DMS153 treated with DMSO at 0.1 percent for 48 hours (cell line): ENCODE results near the gene TCF7L2.

ENCODE experiments used
- DNase-seq: peaks from one replicate; lab custom pipeline; 2025; ENCODE audit not compliant: unreplicated experiment; lab: John Stamatoyannopoulos, UW

TCF7L2 gene

DNA sequence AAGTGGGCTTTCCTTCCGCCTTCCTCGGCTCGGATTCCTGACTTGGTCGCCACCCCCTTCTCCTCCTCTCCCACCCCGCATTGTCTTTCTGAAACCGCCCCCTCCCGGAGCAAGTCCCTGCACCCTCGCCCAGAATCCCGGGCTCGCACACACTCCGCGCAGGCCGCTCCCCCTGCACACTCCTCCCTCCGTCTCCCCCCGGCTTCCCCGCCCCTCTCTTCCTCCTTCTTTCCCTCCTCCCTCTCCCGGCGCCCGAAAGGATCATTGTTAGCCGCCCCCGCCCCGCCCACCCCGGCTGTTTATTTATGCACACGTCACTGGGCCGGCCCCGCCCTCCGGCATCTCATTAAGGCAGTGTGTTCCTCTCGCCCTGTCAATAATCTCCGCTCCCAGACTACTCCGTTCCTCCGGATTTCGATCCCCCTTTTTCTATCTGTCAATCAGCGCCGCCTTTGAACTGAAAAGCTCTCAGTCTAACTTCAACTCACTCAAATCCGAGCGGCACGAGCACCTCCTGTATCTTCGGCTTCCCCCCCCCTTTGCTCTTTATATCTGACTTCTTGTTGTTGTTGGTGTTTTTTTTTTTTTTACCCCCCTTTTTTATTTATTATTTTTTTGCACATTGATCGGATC, at the start of gene TCF7L2:
TCF7L2 (plus strand) TSS at position 373 of the 633 bp plus-strand sequence. CDS start 510 bp downstream, outside the sequence.
- peak; percentile 86 for DNase-seq

DNA sequence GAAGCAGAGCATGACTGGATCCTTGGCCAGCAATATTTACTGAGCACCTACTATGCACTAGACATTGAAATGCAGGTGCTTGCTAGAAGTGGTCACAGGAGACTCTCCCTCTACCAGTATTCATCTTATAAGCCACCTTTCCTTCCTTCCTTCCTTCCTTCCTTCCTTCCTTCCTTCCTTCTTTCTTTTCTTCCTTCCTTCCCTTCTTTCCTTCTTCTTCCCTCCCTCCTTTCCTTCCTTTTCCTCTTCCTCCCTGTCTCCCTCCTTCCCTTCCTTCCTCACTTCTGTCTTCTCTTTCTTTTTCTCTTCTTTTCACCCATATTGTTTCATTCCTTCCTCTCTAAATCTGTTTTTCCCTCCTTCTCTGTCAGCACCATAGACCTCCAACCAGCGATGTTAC, 47.3 kb upstream of the TCF7L2 start:
- DNase-seq = no peak

DNA sequence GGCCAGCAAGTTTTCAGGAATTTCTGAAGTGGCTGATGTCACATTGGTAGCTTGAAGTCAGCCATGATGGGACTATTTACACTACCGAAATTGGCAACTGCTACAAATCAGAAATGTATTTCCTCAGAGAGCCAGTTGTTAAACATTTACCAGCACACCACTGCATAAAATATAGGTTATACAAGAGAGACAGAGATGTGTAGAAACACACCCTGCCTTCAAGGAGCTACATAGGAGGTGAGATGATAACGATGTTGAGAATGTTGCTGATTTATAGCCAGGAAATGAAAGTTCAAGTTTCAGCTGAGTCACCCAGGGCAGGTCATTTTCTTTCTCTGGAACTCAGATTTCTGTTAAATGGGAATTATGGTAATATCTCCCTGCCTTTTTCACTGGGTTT, 46.0 kb upstream of the TCF7L2 start:
- no peak for DNase-seq

DNA sequence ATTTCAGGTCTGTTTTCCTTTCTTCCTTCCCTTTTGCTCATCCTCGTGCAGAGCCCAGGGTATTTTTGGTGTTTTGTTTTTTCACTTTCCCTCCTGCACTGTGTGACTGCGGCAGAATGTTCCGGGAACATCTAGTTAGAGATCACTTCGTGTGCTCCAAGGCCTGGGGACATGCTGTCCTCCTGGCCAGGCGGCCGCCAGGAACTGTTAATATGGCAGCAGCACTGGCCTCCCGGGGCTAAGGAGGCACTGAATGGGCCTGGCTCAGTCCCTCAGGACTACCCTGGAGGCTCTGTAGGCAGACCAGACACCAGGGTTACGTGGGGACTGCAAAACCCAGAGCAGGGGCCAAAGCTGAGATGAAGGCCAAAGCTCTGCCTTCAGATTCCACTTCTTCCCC, 43.1 kb upstream of the TCF7L2 start:
- DNase-seq = no peak

DNA sequence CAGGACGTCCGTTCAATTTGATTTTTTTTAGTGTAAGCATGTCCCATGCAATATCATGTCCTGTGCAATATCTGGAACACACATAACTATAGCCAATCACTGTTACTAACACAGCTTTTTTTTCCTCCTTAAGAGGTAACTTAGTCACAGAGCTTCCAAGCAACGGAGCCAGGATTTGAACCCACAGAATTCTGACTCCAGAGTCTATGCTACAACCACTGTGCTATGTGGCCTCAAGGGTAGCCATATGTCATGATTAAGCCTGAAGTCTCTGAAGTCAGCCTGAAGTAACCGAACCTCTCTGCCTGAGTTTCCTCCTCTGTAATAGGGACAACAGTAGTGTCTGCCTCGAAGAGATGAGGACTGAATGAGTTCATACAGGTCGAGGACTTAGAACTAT, 42.2 kb upstream of the TCF7L2 start:
- no peak for DNase-seq

DNA sequence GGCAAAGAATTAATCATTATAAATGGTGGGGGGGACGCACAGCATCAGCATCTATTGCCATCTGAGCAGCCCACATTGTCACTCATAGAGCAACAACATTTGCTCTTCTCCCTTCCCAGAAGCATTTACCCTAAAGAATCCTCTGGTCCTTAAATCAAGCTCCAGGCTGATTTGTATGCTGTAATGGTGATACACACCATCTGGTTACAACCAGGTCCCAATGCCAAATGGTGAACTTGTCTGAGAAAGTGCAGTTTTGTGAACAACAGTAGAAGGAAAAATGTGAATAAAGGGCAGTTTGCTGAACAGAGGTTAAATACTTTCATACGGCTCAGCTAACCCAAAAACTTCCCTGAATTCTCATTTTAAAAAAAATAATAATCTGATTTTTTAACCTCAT, 38.8 kb upstream of the TCF7L2 start:
- DNase-seq = no peak

DNA sequence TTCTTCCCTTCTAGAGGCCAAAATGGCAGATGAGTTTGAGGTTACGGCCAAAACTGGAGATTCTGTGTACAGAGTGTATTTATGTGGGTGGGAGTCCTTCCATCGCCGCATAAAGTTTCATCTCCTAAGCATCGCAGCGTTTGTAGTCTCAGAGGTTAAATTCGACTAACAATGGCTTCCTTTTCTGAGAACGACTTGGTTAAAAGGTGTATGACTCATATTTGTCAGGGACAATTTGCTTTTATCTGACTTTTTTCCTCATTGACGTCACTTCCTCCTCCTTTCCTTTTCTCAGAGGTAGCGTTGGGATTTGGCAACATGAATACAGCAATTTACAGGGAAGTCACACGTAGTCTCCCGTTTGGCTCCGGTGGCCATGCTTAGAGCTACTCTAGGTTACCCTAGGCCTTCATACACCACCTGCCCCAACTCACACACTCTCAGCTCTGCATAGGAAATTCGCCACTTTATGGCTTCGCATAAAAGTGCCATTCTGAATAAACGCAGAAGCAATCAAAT, 37.6 kb upstream of the TCF7L2 start:
- DNase-seq = no peak

DNA sequence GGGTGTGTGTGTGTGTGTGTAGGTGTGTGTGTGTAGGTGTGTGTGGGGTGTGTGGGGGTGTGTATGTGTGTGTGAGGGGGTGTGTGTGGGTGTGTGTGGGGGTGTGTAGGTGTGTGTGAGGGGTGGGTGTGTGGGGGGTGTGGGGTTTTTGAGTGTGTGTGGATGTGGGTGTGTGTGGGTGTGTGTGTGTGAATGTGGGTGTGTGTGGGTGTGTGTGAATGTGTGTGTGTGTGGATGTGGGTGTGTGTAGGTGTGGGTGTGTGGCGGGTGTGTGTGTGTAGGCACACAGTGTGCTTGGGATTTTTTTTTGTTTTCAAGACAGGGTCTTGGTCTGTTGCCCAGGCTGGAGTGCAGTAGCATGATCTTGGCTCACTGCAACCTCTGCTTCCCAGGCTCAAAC, 36.8 kb upstream of the TCF7L2 start:
- DNase-seq = no peak

DNA sequence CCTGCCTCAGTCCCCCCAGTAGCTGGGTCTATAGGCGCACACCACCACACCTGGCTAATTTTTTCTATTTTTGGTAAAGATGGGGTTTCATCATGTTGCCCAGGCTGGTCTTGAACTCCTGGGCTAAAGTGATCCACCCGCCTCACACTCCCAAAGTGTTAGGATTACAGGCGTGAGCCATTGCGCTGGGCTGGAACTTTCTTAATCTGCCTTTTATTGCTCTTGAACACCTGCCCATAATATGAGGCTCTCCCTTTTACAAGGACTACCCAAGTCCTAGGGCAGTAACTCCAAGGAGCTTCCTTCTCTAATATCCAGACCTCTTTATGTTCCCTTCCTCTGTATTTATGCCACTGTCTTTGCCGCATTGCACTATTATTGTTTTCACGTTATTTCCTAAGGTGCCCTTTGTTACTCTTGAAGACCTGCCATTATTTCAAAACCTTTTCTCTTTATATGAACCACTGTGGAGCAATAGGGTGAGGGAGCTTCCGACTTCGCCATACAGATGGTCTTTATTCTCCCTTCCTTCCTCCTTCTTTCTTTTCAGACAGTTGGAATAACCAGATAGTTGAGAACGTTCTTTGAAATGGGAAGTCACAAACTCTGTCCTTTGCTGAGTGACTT, 36.3 kb upstream of the TCF7L2 start:
- DNase-seq = no peak

DNA sequence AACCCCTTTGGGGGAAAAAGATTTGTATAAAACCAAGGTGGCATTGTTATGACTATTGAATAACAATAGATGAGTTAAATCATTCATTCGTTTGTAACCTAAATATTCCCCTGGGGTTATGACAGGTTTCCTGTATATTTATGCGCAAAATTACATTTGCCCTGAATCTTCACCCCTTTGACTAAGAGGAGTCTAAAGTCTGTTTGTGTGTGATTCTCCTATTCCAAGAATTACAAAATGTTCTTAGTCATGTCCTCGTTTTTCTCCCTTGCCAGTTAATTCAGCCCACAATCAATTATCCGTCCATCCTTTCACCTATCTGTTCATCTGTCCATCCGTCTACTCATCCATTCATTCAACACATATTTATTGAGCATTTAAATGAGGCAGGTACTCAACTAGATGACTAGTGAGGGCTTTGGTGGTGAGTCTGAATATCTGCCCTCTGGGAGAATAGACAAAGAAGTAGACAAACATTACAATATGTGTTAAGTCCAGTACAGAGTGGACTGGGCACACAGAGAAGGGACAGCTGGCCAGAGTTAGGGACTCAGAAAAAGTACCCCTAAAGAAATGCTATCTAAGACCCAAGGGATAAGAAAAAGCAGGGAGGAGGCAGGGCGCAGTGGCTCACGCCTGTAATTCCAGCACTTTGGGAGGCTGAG, 35.6 kb upstream of the TCF7L2 start:
- DNase-seq = no peak

DNA sequence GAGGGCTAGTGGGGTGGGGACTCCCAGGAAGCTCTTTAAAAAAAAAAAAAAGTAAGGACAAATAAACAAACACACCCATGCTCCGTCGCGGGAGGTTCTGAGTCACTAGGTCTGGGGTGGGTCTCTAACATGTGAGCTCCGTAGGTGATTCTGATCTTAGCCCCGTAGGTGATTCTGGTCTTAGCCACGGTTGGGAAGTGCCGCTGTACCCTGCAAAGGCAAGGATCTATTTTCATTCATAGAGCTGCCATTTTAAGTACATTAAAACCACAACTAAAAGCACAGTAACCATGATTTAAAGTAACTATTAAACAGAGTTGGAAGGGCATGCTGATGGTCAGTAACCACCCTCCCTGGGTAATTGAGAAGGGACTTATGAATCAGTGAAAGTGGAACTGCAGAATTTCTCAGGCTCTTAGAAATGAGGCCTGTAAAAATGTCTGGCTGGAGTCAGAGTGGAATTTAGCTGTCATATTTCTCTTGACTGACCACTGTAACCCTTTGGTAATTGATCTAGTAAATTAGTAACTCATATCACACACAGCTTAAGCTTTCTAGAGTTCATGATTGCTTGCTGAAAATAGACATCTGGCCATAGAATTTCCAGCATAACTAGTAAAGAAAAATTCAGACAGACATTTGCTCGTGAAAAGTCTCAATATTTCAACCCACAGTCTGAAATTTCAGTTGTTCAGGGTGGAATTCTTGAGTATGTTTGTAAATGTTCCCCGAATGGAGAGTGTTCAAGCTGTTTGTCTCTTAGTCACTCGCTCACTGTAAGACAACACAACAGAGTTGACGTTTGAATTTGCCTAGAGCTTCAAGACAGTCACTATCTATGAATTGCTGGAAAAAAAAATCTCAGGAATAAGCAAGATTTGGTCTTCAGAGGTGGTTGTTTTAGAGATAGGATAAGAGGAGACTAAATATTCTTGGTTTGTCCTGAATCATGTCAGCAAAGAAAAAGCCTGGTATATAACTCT, 34.2 kb upstream of the TCF7L2 start:
- DNase-seq = no peak

DNA sequence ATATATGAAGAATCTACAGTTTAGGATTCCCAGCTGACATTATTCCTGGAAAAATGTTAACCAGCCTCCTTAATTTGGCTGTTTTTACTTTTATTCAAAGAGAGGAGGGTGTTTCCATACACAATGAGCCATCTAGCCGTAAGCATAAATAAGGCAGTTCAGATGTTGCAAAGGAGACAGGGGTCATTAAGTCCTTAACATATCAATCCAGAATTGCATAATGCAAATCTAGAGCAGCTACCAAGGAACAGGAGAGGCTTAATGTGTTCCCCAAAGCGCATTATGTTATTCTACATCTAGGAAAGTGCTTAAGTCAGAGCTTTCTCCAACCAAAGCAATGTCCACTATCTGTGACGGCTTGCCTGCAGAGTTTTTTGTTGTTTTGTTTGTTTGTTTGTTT, 32.4 kb upstream of the TCF7L2 start:
- no peak for DNase-seq

DNA sequence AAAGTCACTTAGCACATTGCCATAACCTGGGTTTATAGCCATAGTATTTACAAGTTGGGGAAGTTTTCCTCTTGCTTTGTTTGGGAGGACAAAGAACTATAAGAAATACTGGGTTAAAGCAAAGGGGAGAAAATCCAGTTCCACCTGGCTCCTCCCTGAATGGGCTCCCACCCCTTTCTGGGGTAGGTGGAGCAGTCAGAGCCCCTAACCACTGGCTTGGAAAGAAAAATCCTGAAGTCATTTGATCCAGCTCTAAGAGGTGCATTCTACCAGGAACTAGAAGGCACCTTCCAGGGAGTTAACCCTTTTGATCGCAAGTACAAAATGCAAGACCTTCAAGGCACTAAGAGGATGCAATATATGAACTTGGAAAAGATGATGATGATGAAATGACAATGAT, 31.3 kb upstream of the TCF7L2 start:
- DNase-seq = no peak

DNA sequence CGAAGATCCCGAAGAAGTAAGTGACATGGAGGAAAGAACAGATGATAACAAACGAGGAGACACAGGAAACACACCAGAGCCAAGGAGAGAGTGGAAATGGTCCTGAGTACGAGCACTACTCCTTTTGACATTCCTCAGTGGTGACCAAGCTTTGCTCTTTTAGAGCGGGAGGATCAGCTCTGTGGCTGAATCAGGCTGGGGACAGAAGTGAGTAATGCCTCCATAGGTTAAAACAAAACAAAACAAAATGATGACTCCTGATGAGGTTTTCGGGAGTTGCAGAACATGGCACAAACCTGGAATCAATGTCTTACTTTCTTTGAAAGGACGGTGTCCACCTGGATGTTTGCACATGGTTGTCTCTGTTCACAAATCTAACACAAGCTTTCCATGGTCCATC, 30.3 kb upstream of the TCF7L2 start:
- DNase-seq = no peak

DNA sequence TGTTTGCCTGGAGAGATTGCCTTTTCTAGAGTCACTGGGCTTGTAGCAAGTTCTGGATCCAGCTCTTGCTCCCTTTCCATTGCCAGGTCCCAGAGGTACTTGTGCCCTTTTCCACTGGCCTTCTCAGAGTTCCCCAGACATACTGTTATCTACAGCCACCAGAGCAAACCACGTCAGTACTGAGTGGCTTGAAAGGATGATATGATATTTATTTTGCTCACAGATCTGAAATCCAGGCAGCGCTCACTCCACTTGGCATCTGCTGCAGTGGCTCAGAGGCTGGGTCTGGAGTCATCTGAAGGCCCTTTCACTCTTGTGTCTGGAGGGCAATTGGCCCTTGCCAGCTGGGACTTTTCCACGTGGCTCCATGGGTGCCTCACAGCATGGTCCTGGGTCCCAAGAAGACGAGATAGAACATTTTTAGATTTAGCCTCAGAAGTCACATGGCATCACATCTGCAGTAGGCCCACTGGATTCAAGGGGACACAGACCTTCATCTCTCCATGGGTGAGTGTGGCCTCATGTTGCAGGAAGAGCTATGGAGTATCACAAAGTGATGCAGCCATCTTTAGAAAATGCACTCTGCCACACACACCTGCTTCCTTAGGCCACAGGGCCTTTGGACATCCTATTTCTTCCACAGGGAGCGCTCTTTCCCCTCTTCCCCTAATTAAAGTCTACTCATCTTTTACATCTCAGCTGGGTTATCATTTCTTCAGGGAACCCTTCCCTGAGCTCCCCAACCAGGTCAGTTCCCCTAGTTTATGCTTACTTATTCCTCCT, 22.9 kb upstream of the TCF7L2 start:
- no peak for DNase-seq

DNA sequence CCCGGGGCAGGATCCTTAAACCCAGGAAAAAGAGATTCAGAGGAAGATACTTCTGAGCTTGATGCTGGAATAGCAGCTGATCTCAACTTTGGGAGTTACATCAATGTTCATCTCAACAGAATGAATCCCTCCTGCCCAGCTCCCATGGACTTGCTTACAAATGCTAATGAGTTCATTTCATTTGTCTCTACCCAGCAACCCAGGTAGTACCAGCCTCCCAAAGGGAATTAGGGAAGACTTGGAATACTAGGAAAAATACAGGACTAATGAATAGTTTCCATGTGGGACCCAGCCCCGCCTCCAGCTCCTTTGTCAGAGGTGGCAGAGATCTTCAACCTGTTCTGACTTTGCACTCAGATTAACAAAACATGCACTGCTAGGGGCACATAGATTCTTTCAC, 22.1 kb upstream of the TCF7L2 start:
- no peak for DNase-seq

DNA sequence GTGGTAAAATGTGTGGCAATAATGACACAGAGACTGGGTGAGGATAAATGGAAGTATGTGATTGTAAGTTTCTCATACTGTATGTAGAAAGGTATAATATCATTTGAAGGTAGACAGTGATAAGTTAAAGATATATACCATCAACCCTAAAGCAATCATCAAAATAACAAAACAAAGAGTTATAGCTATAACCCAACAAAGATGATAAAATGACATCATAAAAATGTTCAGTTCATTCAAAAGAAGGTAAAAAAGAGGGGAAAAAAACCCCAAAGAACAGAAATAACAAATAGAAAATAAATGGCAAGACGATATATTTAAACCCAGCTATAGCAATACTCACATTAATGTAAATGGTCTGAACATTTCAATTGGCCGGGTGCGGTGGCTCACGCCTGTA, 17.4 kb upstream of the TCF7L2 start:
- no peak for DNase-seq

DNA sequence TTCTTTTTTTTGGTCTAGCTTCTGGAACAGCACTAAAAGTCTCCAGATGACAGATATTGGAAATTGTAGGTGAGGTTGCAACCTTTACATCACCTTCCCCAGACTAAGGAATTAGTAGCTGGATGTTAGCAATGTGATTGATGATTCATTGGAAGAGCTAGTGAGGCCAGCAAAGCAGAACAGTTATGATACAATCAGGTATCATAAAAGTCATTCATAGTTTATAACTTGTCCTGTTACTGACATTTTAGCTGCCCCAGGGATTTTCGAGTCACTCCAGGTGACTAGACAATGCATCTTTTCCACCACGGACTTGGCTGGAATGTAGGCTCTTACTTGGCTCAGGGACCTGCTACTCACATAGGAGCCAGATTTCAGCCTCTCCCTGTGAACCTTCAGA, 15.9 kb upstream of the TCF7L2 start:
- DNase-seq = no peak

DNA sequence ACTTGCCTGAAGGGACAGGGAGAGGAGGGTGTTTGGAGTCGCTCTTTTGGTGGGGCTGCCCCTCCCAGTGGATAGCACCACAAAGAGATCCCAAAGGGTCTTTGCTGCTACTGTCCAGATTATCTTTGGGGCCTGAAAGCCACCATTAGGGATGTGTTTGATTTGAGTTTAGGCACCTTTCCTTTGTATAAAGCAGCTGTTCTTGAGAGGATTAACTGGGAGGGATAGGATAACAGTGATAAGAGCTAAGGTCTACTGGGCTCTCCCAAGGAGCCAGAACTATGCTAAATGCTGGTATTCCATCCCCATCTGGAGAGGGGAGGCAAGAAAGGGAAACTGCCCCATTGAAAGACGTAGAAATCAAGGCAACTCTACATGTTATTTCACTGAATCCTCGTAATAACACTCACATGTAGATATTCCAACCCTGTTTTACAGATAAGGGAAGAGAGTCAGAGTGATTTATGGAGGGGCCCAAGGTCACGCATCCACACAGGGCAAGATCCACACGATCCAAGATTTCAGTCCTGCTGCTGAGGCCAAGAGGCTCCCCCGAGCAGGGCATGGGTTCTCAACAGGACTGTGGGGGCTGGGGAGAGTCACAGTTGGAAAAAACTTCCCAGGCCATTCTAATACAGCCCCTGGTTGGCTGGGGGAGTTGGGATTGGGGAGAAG, 11.1 kb upstream of the TCF7L2 start:
- DNase-seq = no peak

DNA sequence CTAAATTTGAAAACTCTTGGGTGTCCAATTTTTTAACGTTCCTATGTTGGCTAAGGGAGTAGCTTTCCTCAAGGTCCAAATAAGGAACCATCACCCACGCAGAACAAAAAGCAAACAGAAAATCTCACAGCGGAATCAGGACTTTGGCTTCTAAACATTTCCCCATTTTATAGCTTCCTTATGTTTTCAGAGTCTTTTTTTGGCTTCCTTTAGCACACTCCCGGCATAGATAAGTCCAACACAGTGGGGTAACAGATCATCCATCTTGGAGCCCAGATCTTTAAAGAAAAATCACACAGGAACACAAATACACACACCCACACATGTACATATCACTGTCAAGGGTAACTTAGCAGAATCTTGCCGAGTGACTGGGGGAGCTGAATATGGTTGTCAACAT, 4.2 kb upstream of the TCF7L2 start:
- no peak for DNase-seq
